ENCODE measurements around the gene SLC43A3.
A peak's percentile ranks its signal among the peaks of the same experiment; 100 is the strongest.

The SLC43A3 gene

DNA sequence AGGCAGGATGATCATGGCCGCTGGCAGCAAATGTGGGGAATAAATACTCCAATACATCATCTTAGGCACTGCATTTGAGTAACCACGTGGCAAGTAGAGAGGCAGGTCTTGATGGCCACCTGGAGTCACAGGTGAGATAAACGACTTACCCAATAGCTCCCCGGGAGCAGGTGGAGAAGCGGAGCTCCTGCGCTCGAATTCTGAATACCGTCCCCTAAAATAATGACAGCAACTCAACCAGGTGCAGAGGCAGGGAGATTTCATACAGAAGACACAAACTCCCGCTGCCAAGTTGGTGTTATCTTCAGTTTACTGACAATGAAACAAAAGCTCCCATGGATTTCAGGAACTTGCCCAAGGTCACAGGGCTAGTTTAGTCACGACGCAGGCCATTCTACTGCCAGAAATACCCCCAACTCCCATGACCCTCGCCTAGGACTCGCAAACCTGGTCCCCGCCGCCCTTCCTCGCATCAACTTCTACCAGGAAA lies 437 bp downstream of the SLC43A3 start:
- no peak for DNase-seq

GRCh38 chr11:57425565-57426438 lies 1.1 kb downstream of the SLC43A3 start:
- DNase-seq: no peak

- peak; percentile 93 for DNase-seq
Measured at GRCh38 chr11:57424792-57425564, 1.9 kb downstream of the SLC43A3 start.

GRCh38 chr11:57424137-57424791 lies 2.7 kb downstream of the SLC43A3 start:
- DNase-seq: no peak

DNA sequence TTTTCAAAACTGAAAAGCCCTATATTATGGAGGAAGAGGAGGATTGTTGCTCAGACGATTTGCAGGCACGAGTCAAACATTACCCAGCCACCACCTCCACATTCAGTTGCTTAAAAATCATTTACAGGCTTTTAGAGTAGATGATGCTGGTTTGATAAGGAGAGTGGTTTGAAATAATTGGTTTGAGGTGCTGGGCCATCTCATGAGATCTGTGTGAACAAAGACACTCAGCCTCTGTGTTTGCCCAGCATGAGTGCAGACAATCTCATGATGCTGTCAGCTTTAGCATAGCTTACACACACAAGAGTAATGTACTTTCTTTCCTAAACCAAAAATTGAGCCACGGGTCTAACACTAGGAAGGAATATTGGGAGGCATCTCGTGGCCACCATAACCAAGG lies 4.3 kb downstream of the SLC43A3 start:
- DNase-seq: no peak

DNA sequence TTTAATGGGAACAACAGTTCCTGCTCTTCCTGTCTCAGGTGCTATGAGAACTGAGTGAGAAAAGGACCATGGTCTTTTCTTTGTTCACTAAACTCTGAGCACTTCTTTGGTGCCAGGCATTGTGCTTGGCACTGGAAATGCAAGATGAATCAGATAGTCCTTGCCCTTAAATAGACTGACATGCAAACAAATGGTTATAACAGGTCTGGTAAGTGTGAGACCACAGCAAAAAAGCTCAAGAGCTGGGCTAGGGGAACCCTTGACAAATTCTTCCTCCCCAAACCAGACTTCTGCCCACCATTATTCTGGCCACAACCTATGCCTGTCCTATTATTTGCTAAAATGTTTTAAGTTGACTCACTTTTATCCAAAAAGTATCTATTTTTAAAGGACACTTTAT lies 5.1 kb downstream of the SLC43A3 start:
- DNase-seq: no peak

GRCh38 chr11:57421066-57421465 lies 5.9 kb downstream of the SLC43A3 start:
- DNase-seq: no peak

GRCh38 chr11:57419146-57419545 lies 7.8 kb downstream of the SLC43A3 start:
- DNase-seq: no peak

GRCh38 chr11:57418131-57418530 lies 8.8 kb downstream of the SLC43A3 start:
- no peak for DNase-seq

DNA sequence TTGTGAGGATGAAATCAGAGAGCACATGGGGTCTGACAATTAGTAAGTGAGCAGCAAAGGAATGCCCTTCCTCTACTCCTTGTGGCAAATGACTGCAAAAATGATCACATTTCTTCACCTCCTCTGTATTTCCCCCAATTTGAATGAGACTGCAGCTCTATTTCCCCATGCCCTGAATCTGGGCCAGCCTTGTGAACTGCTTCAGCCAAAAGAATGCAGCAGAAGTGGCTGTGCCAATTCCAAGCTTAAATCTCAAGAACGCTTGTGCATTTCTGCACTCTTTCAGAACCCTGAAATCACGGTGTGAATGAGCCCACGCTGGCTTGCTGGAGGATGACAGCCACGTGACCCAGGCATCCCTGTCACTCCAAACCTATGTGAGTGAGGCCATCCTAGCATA lies 9.9 kb downstream of the SLC43A3 start:
- no peak for DNase-seq

DNA sequence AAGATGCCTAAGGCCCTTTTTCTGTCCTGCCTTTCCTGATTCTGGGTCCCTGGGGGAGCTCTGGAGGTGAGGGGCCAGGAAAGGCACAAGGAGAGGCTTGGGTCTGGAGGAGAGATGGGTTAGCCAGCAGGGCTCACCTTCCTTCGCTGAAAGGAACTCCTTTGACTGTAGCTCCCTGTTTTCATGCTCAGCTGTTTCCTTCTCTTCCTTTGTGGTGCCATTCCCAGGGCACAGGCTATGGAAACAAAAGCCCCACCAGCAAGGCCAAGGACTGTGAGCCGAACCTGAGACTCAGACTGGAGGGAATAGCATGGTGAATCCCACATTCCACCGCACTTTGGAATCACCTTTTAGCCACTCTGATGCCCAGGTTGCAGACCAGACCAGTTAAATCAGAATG lies 10.5 kb downstream of the SLC43A3 start:
- DNase-seq: no peak

DNA sequence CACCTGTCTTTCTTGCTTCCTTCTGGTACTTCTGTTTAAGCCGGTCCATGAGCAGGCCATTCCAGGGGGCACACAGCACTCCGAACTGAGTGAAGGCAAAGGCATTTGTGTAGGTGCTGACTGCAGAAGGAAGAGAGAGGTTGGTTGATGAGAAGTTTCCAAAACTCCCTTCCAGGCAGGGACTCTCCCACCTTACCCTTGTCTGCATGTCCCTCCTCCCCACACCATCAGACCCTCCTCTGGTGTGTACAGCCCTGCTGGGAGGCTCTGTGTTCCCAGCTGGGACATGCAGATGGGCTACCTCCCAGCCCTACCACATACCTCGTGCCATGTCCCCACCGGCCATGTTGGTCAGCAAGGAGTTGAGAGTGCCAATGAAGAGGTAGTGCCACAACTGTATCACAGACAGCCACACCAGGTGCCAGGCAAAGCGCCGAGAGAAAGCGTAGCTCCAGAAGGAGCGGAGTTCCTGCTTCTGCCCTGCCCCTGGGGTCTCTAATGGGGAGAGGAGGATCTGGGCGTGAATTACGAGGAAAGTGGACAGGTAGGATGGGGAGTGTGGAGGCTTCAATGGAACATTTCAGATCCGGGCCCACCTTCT lies 12.2 kb downstream of the SLC43A3 start:
- no peak for DNase-seq

- DNase-seq: no peak
Measured at GRCh38 chr11:57413681-57414080, 13.2 kb downstream of the SLC43A3 start.

GRCh38 chr11:57410287-57410686 lies 16.6 kb downstream of the SLC43A3 start:
- no peak for DNase-seq

DNA sequence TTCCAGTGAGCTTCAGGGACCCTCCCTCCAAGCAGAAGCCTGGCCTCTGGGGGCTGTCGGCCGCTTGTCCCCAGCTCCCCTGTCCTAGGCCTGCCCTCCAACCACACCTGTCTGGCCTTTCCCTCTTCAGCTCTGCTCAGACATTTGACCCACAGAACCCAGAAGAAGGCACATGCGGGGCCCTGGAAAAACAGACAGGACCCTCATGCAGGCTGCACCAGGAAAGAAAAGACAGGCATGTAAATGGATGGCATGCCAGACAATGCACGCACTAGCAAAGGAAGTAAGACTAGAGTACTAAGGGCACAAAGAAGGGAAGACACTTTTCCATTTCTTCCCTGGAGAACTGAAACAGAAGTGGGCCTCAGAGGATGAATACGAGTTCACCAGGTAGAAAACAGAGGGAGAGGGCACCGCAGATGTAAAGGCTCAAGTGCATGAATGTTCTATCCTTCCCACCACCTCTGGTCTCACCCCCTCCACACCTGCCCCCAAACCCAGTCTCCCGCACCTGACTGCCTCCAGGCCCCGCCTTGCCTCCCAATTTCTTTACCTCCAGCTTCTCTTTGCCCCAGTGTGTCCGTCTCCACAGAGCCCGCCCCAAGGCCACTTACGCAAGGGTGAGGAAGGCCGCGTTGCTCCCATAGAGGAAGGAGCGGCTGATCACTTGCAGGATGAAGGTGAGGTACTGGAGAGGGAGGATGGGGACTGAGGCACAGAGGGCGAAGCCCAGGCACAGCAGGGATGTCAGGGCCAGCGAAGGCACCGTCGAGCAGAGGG lies 17.4 kb downstream of the SLC43A3 start:
- no peak for DNase-seq

- DNase-seq: no peak
Measured at GRCh38 chr11:57408771-57409170, 18.1 kb downstream of the SLC43A3 start.

- DNase-seq: no peak
Measured at GRCh38 chr11:57407941-57408475, 18.9 kb downstream of the SLC43A3 start.

DNA sequence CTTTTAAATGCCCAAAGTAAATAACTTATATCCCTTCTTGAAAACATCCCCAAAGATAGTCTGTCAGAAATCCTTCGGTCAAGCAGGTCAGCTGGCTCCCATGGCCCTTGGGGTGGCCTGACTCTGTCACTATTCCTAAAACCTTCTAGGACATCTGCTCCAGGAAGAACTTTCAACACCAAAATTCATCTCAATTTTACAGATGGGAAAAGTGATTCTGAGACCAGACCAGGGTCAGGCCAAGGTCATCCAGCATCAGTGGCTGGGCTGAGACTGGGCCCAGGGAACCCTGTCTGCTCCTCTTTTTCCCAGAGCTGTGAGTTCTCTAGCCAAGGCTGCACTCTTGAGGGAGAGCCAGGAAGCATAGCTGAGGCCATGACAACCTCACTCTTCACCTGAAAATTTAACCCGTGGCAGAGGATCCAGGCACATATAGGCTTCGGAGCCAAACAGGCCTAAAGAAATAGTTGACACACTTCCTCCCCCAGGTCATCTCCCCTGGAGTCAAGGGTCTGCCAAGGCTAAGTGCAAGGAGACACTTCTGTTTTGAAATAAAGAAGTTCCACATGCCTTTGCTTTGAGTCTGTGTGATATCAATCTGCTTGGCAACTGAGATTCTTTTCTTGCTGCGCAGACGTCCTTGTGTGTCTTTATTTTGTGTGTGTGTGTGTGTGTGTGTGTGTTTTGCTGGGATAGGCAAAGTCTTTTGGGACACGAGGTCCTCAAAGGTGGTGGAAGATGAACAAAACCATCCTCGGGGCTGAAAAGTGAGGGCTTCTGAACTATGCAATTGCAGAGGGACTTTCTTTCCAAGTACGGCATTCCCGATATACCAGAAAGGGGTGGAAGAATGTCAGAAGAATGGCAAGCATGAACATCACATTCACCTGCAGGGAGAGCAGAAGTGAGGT lies 19.7 kb downstream of the SLC43A3 start:
- no peak for DNase-seq

DNA sequence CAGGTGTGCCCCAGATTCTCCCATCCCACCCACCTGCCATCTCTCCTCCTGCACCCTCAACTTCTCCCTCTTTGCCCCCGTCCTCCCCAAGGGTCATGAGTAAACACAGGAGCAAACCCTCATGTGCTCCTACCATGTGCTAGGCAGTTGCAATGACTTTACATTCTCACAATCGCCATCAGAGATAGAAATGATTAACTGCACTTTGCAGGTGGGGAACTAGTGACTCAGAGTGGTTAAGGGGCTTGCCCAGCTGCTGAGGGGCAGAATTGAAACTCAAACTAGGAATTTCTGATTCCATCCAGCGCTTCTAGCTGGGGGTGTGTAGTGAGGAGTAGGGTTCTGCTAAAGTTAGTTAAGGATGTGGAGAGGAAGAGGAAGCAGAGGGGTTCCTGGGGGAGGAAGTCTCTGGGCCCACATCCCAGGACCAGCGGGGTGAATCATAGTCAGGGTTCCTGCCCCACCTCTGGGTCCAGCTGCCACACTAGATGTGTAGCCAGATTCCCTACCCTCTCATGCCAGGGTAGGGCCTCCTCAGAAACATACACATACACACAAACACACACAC lies 20.5 kb downstream of the SLC43A3 start:
- DNase-seq: peak; percentile 64

DNA sequence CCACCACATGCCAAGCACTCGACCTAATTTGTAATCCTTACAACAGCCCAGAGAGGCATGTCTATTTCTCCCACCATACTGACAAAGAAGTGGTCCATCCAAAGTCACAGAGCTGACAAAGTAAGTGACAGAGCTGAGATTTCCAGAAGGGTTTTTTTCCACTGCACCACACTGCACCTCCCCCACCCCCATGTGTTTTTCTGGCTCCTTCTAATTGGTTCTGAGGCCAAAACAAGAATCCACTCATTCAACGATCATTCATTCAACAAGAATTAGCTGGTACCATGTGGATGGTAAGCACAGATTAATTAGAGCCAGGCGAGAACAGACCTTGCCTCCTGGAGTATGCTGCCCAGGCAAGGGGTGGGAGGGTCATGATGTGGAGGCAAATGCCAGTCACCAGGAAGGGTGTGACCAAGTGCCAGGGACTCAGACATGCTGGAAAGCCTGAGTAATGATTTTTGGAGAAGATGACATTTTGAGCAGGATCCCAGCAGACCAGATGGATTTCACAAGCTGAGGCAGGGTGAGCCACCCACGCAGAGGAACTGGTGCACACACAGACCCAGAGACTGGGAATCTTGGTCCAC lies 21.6 kb downstream of the SLC43A3 start:
- DNase-seq: no peak
